ENCODE results near the gene LOXL1. TPM values are rescaled to one million over a fixed set of nuclear protein-coding genes. Genes with fewer than 3 reads are reported as not detected.
"Not testable (repeated sequence)": the region's sequence is repeated elsewhere in the genome, so short reads cannot be mapped to it uniquely, and the experiment has no call there.

Gene LOXL1
- total RNA-seq, 1 donor from 2014 or later, result 0.13 TPM

GRCh38 chr15:73973683-73974200, 47.5 kb downstream of the LOXL1 start:
- not testable (repeated sequence) for DNase-seq (ENCODE audit: low read depth in 2 of 2)

- not testable (repeated sequence) for DNase-seq (ENCODE audit: low read depth in 2 of 2)
Measured at GRCh38 chr15:73975440-73976125, 49.3 kb downstream of the LOXL1 start.

GRCh38 chr15:73978896-73979295, 52.6 kb downstream of the LOXL1 start:
- DNase-seq (ENCODE audit: low read depth in 2 of 2), result no peak

GRCh38 chr15:73979636-73980035, 53.4 kb downstream of the LOXL1 start:
- no peak for DNase-seq (ENCODE audit: low read depth in 2 of 2)

GRCh38 chr15:73981761-73982221, 55.5 kb downstream of the LOXL1 start:
- DNase-seq (ENCODE audit: low read depth in 2 of 2), result peak in 1 of 2 donors; percentile 33

GRCh38 chr15:73982222-73982962, 56.1 kb downstream of the LOXL1 start:
- DNase-seq (ENCODE audit: low read depth in 2 of 2), result peak; percentile 41 to 62

GRCh38 chr15:73983211-73983727, 57.0 kb downstream of the LOXL1 start:
- DNase-seq (ENCODE audit: low read depth in 2 of 2), result peak in 1 of 2 donors; percentile 67

- DNase-seq (ENCODE audit: low read depth in 2 of 2), result no peak
Measured at GRCh38 chr15:73983773-73984172, 57.5 kb downstream of the LOXL1 start.

- DNase-seq (ENCODE audit: low read depth in 2 of 2), result no peak
Measured at GRCh38 chr15:73984208-73984979, 58.1 kb downstream of the LOXL1 start.

- DNase-seq (ENCODE audit: low read depth in 2 of 2), result no peak
Measured at GRCh38 chr15:73985101-73985873, 59.0 kb downstream of the LOXL1 start.

- DNase-seq (ENCODE audit: low read depth in 2 of 2), result no peak
Measured at GRCh38 chr15:73986055-73986775, 60.0 kb downstream of the LOXL1 start.

GRCh38 chr15:73986776-73987056, 60.5 kb downstream of the LOXL1 start:
- no peak for DNase-seq (ENCODE audit: low read depth in 2 of 2)

GRCh38 chr15:73987250-73987649, 61.0 kb downstream of the LOXL1 start:
- DNase-seq (ENCODE audit: low read depth in 2 of 2), result no peak

- DNase-seq (ENCODE audit: low read depth in 2 of 2), result peak; percentile 85 to 87
Measured at GRCh38 chr15:73987681-73988444, 61.6 kb downstream of the LOXL1 start.

GRCh38 chr15:73988445-73988969, 62.2 kb downstream of the LOXL1 start:
- no peak for DNase-seq (ENCODE audit: low read depth in 2 of 2)

- peak in 1 of 2 donors; percentile 68 for DNase-seq (ENCODE audit: low read depth in 2 of 2)
Measured at GRCh38 chr15:73989001-73989798, 62.9 kb downstream of the LOXL1 start.

GRCh38 chr15:73990250-73991005, 64.2 kb downstream of the LOXL1 start:
- DNase-seq (ENCODE audit: low read depth in 2 of 2), result no peak

GRCh38 chr15:73991260-73991659, 65.0 kb downstream of the LOXL1 start:
- peak in 1 of 2 donors; percentile 56 for DNase-seq (ENCODE audit: low read depth in 2 of 2)
